ENCODE data around the gene EFHC1. TPM values are rescaled to one million over a fixed set of nuclear protein-coding genes. Genes with fewer than 3 reads are reported as not detected.

Gene EFHC1
- total RNA-seq, 4 donors from 2014 or later, result 0.46 to 9.3 (median 1.5) TPM

DNA sequence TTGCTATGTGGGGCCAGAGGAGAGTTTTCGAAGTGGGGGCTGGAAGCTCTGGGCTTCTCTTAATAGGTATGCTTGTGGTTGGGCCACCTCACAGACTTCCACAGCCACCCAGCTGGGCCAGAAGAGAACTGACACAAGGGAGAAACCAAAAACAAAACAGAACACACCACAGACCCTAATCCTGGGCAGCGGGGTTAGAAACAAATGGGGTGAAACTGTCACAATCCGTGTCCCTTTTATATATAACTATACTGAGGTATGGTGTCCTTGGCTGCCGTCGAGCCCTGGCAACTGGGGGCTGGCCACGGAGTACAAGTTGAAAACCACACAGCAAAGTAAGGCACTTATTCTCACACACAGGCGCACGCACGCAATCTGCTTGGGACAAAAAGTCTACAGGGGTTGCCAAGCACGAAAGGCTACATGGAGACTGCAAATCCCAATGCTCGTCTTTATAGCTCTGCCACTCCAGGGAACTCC is 78.4 kb downstream of the EFHC1 start:
- no peak for TF ChIP-seq POLR2A (IDR thresholded peaks at IDR 0.05)
- TF ChIP-seq, protein P1, sequence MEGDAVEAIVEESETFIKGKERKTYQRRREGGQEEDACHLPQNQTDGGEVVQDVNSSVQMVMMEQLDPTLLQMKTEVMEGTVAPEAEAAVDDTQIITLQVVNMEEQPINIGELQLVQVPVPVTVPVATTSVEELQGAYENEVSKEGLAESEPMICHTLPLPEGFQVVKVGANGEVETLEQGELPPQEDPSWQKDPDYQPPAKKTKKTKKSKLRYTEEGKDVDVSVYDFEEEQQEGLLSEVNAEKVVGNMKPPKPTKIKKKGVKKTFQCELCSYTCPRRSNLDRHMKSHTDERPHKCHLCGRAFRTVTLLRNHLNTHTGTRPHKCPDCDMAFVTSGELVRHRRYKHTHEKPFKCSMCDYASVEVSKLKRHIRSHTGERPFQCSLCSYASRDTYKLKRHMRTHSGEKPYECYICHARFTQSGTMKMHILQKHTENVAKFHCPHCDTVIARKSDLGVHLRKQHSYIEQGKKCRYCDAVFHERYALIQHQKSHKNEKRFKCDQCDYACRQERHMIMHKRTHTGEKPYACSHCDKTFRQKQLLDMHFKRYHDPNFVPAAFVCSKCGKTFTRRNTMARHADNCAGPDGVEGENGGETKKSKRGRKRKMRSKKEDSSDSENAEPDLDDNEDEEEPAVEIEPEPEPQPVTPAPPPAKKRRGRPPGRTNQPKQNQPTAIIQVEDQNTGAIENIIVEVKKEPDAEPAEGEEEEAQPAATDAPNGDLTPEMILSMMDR (IDR thresholded peaks at IDR 0.05 in 4 of 5, conservative IDR thresholded peaks at IDR 0.05 in 1 of 5), result no peak
- Histone ChIP-seq H3K4me3 (no peak overlapping the region), H3K9me3 (no peaks in the 10 kb centered on the region), H3K4me1 (peaks cover 33 to 43% of the 10 kb centered on the region in 2 donors), H3K36me3 (no peaks in the 10 kb centered on the region), H3K27me3 (no peaks in the 10 kb centered on the region), H3K27ac (peak overlapping the region; percentile 12 to 82 (median 69))
- ATAC-seq (no peak), DNase-seq (no peak)
- intact Hi-C loops (cut with DNase I; ENCODE audit: low total_unique reads) (loop anchor here (1.0 kb wide), 2 partner anchors 78 to 82 kb away; partner anchors contain the start of gene EFHC1), in situ Hi-C loops (cut with MboI; ENCODE audit: low sequenced_read_pairs in 4 of 4) (loop anchor here (5.0 to 25.0 kb wide), 3 partner anchors 76 to 89 kb away; partner anchors contain the start of genes EFHC1 (in 1 of the 4) and TRAM2 (in 1 of the 4))

DNA sequence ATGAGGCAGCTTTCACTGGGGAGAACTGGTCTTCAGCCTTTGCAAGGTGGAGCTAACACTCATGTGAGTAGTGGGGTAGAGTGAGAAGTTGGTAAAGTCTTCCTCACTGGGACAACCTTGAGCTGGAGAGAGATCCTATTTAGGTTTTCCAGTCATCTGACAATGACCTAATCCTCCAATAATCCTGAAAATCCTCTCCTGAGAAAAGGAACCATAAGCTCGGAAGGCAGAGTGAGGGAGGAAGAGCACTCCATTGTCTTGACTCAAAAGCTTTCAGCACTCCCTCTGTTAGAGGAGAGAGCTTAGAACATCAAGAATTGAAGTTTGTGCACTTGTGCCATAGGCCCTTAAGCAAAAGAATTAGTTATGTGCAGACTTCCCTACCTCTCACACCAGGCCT is 78.9 kb downstream of the EFHC1 start:
- Histone ChIP-seq H3K27me3 (no peaks in the 10 kb centered on the region), H3K36me3 (no peaks in the 10 kb centered on the region), H3K4me1 (peaks cover 38 to 47% of the 10 kb centered on the region in 2 donors), H3K27ac (peak overlapping the region; percentile 58 to 82 (median 80)), H3K4me3 (no peak overlapping the region), H3K9me3 (no peaks in the 10 kb centered on the region)
- in situ Hi-C loops (cut with MboI; ENCODE audit: low sequenced_read_pairs in 4 of 4) (loop anchor here (5.0 to 25.0 kb wide), 3 partner anchors 77 to 88 kb away; partner anchors contain the start of genes EFHC1 (in 1 of the 4) and TRAM2 (in 1 of the 4)), intact Hi-C loops (cut with DNase I; ENCODE audit: low total_unique reads) (loop anchor here (1.0 kb wide), 2 partner anchors 79 to 83 kb away; partner anchors contain the start of gene EFHC1)
- DNase-seq (no peak), ATAC-seq (no peak)
- no peak for TF ChIP-seq POLR2A (IDR thresholded peaks at IDR 0.05)
- TF ChIP-seq, protein P1 (IDR thresholded peaks at IDR 0.05 in 4 of 5, conservative IDR thresholded peaks at IDR 0.05 in 1 of 5), result no peak

DNA sequence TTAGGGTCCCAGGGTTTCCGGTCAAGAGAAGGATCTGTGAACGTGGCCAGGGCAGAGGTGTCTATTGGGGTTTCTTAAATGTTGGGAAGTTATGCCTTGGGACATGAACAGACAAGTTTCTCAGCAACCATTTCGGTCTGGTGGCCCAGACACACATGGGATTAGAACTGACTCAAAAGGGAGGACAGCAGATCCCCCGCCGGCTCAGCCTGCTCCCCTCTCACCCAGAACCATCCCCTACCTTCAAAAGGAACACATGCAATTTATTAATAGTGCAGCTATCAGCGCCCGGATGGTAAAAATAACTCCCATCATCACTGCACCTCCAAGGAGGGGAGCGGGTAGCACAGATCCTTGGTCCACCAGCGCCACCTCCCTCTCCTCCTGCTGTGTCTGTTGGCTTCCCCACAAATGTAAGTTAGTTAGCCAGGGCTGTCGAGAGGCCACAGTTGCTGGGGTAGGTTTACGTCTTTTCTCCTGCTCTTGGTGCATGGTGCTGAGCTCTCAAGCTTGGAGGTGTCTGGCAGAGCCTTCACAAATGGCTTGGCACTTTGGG is 79.6 kb downstream of the EFHC1 start:
- ATAC-seq (peak; percentile 20 to 39), DNase-seq (peak; percentile 42 to 81)
- Histone ChIP-seq H3K36me3 (no peaks in the 10 kb centered on the region), H3K27ac (peak overlapping the region; percentile 58 to 82 (median 80)), H3K27me3 (no peaks in the 10 kb centered on the region), H3K4me1 (peaks cover 43 to 52% of the 10 kb centered on the region in 2 donors), H3K9me3 (no peaks in the 10 kb centered on the region), H3K4me3 (no peak overlapping the region)
- TF ChIP-seq, protein P1 (IDR thresholded peaks at IDR 0.05 in 4 of 5, conservative IDR thresholded peaks at IDR 0.05 in 1 of 5), result peak in 3 of 5 experiments; percentile 18 to 43 (median 21)
- TF ChIP-seq POLR2A (IDR thresholded peaks at IDR 0.05), result no peak
- intact Hi-C loops (cut with DNase I; ENCODE audit: low total_unique reads) (loop anchor here (1.0 to 10.0 kb wide), 6 partner anchors 79 to 365 kb away; partner anchors contain the start of gene EFHC1), in situ Hi-C loops (cut with MboI; ENCODE audit: low sequenced_read_pairs in 4 of 4) (loop anchor here (5.0 to 25.0 kb wide), 3 partner anchors 77 to 88 kb away; partner anchors contain the start of genes EFHC1 (in 1 of the 4) and TRAM2 (in 1 of the 4))

DNA sequence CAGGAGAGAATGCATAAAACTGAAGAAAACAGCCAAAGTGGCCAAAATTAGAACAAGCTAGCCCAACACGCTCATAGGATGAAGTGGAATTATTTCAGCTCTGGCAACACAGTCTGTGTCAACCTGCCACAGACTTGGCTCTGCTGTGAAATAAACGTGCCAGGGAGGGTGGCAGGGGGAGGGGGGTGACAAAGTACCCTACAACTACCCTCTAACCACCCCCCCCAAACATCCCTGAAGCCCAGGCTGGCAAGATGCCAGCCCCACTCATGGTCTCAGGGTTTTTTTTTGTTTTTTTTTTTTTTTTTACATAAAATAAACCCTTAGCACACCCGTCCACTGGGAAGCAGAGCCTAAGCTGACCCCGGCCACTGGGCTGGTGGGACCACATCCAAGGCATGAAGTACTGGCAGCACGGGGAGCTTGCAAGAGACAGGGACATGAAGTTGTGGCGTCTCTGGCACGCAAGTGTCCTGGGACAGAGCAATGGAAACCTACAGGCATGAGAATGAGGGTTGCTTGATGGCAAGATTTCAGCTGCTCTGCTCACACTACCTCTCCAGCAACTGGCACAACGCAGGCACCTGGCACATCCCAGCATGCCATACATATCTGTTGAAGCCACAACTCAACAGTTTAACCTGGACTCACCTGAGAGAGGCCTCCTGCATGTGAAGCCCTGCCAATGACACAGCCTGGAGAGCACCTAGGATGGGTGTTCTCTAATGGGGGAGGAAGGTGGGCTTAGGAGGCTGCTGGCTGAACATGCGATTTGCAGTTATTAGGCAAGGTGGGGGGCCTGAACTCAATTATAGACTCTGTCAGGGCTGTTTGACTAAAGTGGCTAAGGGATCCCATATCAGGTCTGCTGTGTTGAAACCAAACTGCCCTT is 80.3 kb downstream of the EFHC1 start:
- Histone ChIP-seq H3K4me1 (peaks cover 48 to 56% of the 10 kb centered on the region in 2 donors), H3K27me3 (no peaks in the 10 kb centered on the region), H3K9me3 (no peaks in the 10 kb centered on the region), H3K27ac (peak overlapping the region; percentile 58 to 82 (median 80)), H3K36me3 (no peaks in the 10 kb centered on the region), H3K4me3 (no peak overlapping the region)
- DNase-seq (no peak), ATAC-seq (no peak)
- TF ChIP-seq, protein P1 (IDR thresholded peaks at IDR 0.05 in 4 of 5, conservative IDR thresholded peaks at IDR 0.05 in 1 of 5), result no peak
- TF ChIP-seq POLR2A (IDR thresholded peaks at IDR 0.05), result no peak
- in situ Hi-C loops (cut with MboI; ENCODE audit: low sequenced_read_pairs in 4 of 4), result no loop called here
- intact Hi-C loops (cut with DNase I; ENCODE audit: low total_unique reads), result loop anchor here (5.0 to 10.0 kb wide), 4 partner anchors 97 to 366 kb away; no protein-coding TSS in a partner anchor
